ENCODE results near the gene EIF4B.

DNA sequence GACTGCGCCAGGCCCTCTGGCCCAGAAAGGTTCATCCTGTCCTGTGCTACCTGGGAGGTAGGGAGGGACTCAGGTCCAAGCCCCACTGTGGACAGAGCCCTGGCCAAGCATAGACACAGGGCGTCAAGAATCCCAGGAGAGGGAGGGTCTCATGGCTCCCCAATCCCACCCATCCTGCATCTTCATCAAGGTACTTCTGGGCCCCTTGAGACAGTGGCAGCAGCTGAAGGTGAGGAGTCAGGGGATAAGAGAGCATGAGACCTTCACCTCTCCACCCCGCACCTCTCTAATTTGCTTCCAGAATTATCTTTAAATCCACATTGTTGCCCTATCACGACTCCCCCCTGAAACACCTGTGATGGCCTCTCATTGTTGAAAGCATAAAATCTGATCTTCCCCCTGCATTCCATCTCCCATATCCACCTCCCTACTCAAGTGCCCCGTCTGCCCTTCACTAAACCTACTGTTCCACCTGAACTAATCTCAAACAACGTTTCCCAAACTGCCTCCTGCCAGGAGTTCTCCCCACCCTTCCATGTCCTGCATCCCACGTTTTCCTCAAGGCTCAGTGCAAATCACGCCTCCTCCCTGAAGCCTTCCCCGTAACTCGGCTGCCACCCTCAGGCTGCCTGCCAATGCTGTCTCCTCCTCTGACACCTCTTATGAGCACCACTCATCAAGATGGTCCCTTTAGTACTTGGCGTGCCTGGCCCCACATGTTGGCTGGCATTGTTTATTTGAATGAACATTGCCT, 30.3 kb upstream of the EIF4B start:
- no peak for TF ChIP-seq EZH2 (IDR thresholded peaks at IDR 0.05; ENCODE audit: insufficient read depth, poor library complexity, severe bottlenecking)
- no peak for TF ChIP-seq EZH2phosphoT487 (IDR thresholded peaks at IDR 0.05; ENCODE audit: insufficient read depth, low read depth)
